ENCODE data around the gene SMIM3.

The SMIM3 gene

DNA sequence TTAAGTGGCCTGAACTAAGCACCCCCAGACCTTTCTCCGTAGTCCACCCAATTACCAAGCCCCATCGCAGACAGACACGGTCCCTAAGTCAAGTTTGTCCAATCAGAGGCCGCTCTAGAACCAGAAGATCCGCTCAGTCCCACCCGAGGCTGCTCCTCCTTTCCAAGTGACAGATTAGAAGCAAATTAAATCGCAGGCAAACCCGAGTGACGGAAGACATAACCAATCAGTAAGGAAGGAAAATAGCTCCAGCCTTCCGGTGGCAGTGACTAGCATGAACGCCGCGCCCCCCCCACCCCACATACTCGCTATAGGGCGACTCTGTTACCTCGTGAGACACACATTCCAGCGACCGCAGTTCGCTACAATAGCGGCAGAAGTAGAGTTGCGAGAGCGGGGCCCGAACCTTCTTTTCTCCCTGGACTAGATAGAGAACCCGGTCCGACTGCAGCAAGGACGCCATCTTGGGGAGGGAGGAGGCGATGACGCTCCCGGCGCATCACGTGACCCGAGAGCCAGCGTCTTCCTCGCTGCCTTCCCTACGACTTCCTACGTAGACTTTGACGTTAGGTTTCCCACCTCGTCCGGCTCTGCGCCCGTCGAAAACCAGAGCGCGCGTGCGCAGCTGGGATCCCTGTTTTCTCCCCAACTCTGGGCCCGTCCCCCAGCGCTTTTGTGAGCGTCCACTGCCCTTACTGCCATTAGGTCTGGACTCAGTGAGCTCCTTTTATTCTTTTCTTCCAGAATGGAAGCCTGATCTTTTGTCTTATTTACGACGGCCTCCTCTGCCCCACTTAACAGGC is 19.8 kb upstream of the SMIM3 start, which contains the start of gene DCTN4 (continued):
- TF ChIP-seq GLIS2 (tag by site-specific recombination; IDR thresholded peaks at IDR 0.05) (peak; percentile 82), OSR2 (tag by site-specific recombination; IDR thresholded peaks at IDR 0.05) (peak; percentile 28; the same call in 1 of the 2 replicates), ZNF677 (tag by site-specific recombination; IDR thresholded peaks at IDR 0.05) (no peak), BCL11A (tag by site-specific recombination; IDR thresholded peaks at IDR 0.05; ENCODE audit: low read depth) (no peak), ZSCAN23 (tag by site-specific recombination; IDR thresholded peaks at IDR 0.05) (no peak), ZNF366 (tag by site-specific recombination; conservative IDR thresholded peaks at IDR 0.05) (peak; percentile 87), ZNF473 (tag by site-specific recombination; IDR thresholded peaks at IDR 0.05) (no peak), ZNF2 (tag by site-specific recombination; IDR thresholded peaks at IDR 0.05) (peak; percentile 55; the same call in 1 of the 2 replicates), ZNF670 (tag by site-specific recombination; IDR thresholded peaks at IDR 0.05; ENCODE audit: low read depth) (no peak), FEZF1 (tag by site-specific recombination; IDR thresholded peaks at IDR 0.05) (no peak), ZNF133 (tag by site-specific recombination; IDR thresholded peaks at IDR 0.05) (no peak), GLI2 (tag by site-specific recombination; IDR thresholded peaks at IDR 0.05; ENCODE audit: borderline replicate concordance, low read depth) (no peak), ZNF324 (tag by site-specific recombination; IDR thresholded peaks at IDR 0.05) (peak; percentile 93; the same call in 1 of the 2 replicates), KLF8 (tag by site-specific recombination; IDR thresholded peaks at IDR 0.05) (peak; percentile 85), ZNF274 (IDR thresholded peaks at IDR 0.05; ENCODE audit: low read length) (no peak), ZNF274 (tag by site-specific recombination; IDR thresholded peaks at IDR 0.05; ENCODE audit: borderline replicate concordance) (no peak), ZNF792 (tag by site-specific recombination; IDR thresholded peaks at IDR 0.05) (no peak), YY1 (tag by site-specific recombination; IDR thresholded peaks at IDR 0.05) (peak; percentile 95), ZBTB20 (tag by site-specific recombination; IDR thresholded peaks at IDR 0.05) (peak; percentile 63; the same call in 1 of the 2 replicates), ZNF629 (tag by site-specific recombination; IDR thresholded peaks at IDR 0.05) (peak; percentile 98), ZNF837 (tag by site-specific recombination; IDR thresholded peaks at IDR 0.05) (no peak), HOXA7 (CRISPR knock-in tag; IDR thresholded peaks at IDR 0.05; ENCODE audit: borderline replicate concordance) (no peak)
- TF ChIP-seq, protein P1, sequence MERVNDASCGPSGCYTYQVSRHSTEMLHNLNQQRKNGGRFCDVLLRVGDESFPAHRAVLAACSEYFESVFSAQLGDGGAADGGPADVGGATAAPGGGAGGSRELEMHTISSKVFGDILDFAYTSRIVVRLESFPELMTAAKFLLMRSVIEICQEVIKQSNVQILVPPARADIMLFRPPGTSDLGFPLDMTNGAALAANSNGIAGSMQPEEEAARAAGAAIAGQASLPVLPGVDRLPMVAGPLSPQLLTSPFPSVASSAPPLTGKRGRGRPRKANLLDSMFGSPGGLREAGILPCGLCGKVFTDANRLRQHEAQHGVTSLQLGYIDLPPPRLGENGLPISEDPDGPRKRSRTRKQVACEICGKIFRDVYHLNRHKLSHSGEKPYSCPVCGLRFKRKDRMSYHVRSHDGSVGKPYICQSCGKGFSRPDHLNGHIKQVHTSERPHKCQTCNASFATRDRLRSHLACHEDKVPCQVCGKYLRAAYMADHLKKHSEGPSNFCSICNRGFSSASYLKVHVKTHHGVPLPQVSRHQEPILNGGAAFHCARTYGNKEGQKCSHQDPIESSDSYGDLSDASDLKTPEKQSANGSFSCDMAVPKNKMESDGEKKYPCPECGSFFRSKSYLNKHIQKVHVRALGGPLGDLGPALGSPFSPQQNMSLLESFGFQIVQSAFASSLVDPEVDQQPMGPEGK (tag by site-specific recombination; IDR thresholded peaks at IDR 0.05) = peak; percentile 93
- TF ChIP-seq, protein P2, sequence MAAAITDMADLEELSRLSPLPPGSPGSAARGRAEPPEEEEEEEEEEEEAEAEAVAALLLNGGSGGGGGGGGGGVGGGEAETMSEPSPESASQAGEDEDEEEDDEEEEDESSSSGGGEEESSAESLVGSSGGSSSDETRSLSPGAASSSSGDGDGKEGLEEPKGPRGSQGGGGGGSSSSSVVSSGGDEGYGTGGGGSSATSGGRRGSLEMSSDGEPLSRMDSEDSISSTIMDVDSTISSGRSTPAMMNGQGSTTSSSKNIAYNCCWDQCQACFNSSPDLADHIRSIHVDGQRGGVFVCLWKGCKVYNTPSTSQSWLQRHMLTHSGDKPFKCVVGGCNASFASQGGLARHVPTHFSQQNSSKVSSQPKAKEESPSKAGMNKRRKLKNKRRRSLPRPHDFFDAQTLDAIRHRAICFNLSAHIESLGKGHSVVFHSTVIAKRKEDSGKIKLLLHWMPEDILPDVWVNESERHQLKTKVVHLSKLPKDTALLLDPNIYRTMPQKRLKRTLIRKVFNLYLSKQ (tag by site-specific recombination; IDR thresholded peaks at IDR 0.05; ENCODE audit: borderline replicate concordance) = no peak
- TF ChIP-seq, protein P3, sequence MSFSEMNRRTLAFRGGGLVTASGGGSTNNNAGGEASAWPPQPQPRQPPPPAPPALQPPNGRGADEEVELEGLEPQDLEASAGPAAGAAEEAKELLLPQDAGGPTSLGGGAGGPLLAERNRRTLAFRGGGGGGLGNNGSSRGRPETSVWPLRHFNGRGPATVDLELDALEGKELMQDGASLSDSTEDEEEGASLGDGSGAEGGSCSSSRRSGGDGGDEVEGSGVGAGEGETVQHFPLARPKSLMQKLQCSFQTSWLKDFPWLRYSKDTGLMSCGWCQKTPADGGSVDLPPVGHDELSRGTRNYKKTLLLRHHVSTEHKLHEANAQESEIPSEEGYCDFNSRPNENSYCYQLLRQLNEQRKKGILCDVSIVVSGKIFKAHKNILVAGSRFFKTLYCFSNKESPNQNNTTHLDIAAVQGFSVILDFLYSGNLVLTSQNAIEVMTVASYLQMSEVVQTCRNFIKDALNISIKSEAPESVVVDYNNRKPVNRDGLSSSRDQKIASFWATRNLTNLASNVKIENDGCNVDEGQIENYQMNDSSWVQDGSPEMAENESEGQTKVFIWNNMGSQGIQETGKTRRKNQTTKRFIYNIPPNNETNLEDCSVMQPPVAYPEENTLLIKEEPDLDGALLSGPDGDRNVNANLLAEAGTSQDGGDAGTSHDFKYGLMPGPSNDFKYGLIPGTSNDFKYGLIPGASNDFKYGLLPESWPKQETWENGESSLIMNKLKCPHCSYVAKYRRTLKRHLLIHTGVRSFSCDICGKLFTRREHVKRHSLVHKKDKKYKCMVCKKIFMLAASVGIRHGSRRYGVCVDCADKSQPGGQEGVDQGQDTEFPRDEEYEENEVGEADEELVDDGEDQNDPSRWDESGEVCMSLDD (tag by site-specific recombination; IDR thresholded peaks at IDR 0.05) = peak; percentile 90; the same call in 1 of the 2 replicates
- TF ChIP-seq, protein P4, sequence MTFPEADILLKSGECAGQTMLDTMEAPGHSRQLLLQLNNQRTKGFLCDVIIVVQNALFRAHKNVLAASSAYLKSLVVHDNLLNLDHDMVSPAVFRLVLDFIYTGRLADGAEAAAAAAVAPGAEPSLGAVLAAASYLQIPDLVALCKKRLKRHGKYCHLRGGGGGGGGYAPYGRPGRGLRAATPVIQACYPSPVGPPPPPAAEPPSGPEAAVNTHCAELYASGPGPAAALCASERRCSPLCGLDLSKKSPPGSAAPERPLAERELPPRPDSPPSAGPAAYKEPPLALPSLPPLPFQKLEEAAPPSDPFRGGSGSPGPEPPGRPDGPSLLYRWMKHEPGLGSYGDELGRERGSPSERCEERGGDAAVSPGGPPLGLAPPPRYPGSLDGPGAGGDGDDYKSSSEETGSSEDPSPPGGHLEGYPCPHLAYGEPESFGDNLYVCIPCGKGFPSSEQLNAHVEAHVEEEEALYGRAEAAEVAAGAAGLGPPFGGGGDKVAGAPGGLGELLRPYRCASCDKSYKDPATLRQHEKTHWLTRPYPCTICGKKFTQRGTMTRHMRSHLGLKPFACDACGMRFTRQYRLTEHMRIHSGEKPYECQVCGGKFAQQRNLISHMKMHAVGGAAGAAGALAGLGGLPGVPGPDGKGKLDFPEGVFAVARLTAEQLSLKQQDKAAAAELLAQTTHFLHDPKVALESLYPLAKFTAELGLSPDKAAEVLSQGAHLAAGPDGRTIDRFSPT (tag by site-specific recombination; IDR thresholded peaks at IDR 0.05) = no peak
- TF ChIP-seq, protein P5, sequence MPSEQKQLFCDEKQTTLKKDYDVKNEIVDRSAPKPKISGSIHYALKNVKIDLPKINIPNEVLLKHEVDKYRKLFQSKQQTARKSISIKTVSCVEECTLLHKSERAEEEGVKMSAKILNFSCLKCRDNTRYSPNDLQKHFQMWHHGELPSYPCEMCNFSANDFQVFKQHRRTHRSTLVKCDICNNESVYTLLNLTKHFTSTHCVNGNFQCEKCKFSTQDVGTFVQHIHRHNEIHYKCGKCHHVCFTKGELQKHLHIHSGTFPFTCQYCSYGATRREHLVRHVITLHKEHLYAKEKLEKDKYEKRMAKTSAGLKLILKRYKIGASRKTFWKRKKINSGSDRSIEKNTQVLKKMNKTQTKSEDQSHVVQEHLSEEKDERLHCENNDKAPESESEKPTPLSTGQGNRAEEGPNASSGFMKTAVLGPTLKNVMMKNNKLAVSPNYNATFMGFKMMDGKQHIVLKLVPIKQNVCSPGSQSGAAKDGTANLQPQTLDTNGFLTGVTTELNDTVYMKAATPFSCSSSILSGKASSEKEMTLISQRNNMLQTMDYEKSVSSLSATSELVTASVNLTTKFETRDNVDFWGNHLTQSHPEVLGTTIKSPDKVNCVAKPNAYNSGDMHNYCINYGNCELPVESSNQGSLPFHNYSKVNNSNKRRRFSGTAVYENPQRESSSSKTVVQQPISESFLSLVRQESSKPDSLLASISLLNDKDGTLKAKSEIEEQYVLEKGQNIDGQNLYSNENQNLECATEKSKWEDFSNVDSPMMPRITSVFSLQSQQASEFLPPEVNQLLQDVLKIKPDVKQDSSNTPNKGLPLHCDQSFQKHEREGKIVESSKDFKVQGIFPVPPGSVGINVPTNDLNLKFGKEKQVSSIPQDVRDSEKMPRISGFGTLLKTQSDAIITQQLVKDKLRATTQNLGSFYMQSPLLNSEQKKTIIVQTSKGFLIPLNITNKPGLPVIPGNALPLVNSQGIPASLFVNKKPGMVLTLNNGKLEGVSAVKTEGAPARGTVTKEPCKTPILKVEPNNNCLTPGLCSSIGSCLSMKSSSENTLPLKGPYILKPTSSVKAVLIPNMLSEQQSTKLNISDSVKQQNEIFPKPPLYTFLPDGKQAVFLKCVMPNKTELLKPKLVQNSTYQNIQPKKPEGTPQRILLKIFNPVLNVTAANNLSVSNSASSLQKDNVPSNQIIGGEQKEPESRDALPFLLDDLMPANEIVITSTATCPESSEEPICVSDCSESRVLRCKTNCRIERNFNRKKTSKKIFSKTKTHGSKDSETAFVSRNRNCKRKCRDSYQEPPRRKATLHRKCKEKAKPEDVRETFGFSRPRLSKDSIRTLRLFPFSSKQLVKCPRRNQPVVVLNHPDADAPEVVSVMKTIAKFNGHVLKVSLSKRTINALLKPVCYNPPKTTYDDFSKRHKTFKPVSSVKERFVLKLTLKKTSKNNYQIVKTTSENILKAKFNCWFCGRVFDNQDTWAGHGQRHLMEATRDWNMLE (tag by site-specific recombination; conservative IDR thresholded peaks at IDR 0.05; ENCODE audit: low read depth) = peak; percentile 60
